Ascending aorta (tissue), 2 donors: ENCODE data around the gene SERPINA1. TPM values are rescaled to one million over a fixed set of nuclear protein-coding genes. Genes with fewer than 3 reads are reported as not detected.

Experiments used
- DNase-seq, 2 donors: peaks; one replicate each; pipeline ENCODE4 v3.0.0-alpha.2; 2019; ENCODE audit warnings: low spot score in 2 of 2
- H3K27ac ChIP-seq, 2 donors: fragments of 200-600 bp; sonication (generic); one replicate each; pipeline ENCODE4 v1.5.1; 2016 to 2017; ENCODE audit warnings: mild to moderate bottlenecking in 1 of 2
- H3K27me3 ChIP-seq: fragments of 200-600 bp; sonication (generic); one replicate; pipeline ENCODE4 v1.5.1; 2017
- H3K36me3 ChIP-seq, 2 donors: fragments of 200-600 bp; sonication (generic); one replicate each; pipeline ENCODE4 v1.5.1; 2016
- H3K4me1 ChIP-seq, 2 donors: fragments of 200-600 bp; sonication (generic); one replicate each; pipeline ENCODE4 v1.5.1; 2016 to 2017; ENCODE audit warnings: mild to moderate bottlenecking in 1 of 2
- H3K4me3 ChIP-seq, 2 donors: fragments of 200-600 bp; sonication (generic); one replicate each; pipeline ENCODE4 v1.5.1; 2016 to 2017; ENCODE audit warnings: mild to moderate bottlenecking in 1 of 2
- H3K9me3 ChIP-seq, 2 donors: fragments of 200-600 bp; sonication (generic); one replicate each; pipeline ENCODE4 v1.5.1; 2016
- intact Hi-C: fragments of 100-400 bp; cut with DNase I; formaldehyde crosslinking; loops from one replicate; pipeline ENCODE4 v1.15.1; 2023
- total RNA-seq: library from RNA; depleted of rRNA; stranded (reverse); fragments of >200 nt; gene quantifications from one replicate; pipeline ENCODE4 v1.1.0, GENCODE V29; 2016
- TF ChIP-seq, protein P1 (sequence below), 3 experiments: fragments of 200-600 bp in 2 of 3; fragments of 450-650 bp in 1 of 3; sonication (generic) in 2 of 3; IDR thresholded peaks; one replicate each; pipeline ENCODE4 v1.5.1; 2016 to 2019; ENCODE audit warnings: antibody characterized with exemption in 3 of 3, mild to moderate bottlenecking in 1 of 3, moderate library complexity in 1 of 3

Gene SERPINA1
- total RNA-seq, 1 donor from 2014 or later: 34.3 TPM

DNA sequence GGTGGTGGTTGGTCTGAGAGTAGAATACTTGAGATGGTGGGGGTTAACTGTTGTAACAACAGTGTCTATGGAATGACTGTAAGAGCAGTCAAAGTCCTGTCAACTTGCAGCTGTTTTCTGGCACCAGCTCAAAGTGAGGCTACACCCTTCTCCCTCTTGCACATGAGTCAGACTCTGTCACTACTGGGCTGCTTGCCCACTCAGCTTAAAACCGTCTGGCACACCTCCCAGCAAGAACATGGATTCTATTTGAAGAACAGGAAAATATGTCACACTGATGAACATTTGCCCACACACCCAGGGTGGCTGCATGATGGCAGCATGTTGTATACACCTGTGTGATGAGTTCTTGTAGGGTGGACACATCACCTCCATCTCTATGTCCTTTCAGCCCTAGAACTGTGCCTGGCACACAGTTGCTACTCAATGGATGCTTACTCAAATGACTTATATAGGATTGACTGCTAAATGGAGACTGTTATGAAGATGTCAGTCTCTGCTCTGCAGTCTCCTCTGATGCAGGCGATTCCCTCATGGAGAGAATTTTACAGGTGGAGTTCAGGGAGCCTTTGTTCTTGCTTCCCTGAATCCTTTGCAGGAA, 46.0 kb downstream of the SERPINA1 start:
- intact Hi-C loops: no loop called here
- no peaks in the 10 kb centered on the region for H3K36me3 ChIP-seq
- TF ChIP-seq, protein P1, sequence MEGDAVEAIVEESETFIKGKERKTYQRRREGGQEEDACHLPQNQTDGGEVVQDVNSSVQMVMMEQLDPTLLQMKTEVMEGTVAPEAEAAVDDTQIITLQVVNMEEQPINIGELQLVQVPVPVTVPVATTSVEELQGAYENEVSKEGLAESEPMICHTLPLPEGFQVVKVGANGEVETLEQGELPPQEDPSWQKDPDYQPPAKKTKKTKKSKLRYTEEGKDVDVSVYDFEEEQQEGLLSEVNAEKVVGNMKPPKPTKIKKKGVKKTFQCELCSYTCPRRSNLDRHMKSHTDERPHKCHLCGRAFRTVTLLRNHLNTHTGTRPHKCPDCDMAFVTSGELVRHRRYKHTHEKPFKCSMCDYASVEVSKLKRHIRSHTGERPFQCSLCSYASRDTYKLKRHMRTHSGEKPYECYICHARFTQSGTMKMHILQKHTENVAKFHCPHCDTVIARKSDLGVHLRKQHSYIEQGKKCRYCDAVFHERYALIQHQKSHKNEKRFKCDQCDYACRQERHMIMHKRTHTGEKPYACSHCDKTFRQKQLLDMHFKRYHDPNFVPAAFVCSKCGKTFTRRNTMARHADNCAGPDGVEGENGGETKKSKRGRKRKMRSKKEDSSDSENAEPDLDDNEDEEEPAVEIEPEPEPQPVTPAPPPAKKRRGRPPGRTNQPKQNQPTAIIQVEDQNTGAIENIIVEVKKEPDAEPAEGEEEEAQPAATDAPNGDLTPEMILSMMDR (IDR thresholded peaks at IDR 0.05): no peak
- DNase-seq: peak; percentile 60 to 89
- no peak overlapping the region for H3K27ac ChIP-seq
- no peaks in the 10 kb centered on the region for H3K27me3 ChIP-seq
- H3K4me1 ChIP-seq: no peaks in the 10 kb centered on the region
- no peak overlapping the region for H3K4me3 ChIP-seq
- no peaks in the 10 kb centered on the region for H3K9me3 ChIP-seq

DNA sequence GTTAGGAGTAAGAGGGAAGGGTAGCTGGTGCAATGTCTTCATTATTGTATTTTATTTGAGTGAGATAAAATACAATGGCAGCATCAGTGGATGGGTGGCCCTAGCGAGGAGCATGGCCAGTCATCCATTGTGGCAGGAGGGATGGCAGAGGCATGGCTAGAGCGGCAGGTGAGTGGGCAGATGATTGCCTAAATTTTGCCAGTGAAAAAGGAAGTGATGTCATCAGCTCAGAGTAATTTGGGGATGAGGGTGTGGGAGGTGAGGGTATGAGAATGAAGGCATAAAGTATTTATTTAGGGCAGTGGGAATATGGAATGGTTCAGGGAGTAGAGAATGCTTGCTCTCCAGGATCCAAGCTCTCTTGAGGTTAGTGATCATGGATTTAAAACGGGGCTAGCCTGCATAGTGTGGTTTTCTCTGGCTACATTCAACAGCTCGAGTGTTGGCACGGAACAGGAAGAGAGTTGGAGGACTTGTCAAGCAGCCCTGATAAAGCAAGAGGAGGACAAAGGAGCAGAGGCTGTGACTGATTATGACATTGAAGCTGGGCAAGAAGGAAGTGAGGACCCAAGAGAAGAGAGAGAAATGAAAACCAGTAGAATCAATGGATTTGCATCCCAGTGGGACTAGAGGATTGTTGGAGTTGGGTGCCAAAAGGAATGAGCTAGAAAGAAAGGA, 46.6 kb downstream of the SERPINA1 start:
- Histone ChIP-seq H3K4me1 (no peaks in the 10 kb centered on the region), H3K27me3 (no peaks in the 10 kb centered on the region), H3K27ac (no peak overlapping the region), H3K36me3 (no peaks in the 10 kb centered on the region), H3K4me3 (no peak overlapping the region), H3K9me3 (no peaks in the 10 kb centered on the region)
- intact Hi-C loops: no loop called here
- TF ChIP-seq, protein P1 (IDR thresholded peaks at IDR 0.05): no peak
- DNase-seq: no peak

DNA sequence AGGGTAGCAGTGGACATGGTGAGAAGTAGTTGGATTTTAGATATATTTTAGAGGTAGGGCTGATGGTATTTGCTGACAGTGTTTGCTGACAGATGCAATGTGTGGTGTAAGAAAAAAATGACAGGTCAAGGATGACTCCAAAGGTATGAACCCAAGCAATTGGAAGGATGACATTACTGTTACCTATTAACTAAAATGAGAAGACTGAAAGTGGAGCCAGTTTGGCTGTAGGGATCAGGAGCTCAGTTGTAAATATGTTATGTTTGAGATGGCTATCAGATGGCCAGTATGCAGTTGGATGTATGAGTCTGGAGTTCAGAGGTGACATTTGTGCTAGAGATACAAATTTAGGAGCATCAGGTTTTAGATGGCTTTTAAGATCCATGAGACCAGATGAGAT, 47.9 kb downstream of the SERPINA1 start:
- Histone ChIP-seq H3K27ac (no peak overlapping the region), H3K27me3 (no peaks in the 10 kb centered on the region), H3K36me3 (no peaks in the 10 kb centered on the region), H3K9me3 (no peaks in the 10 kb centered on the region), H3K4me1 (no peaks in the 10 kb centered on the region), H3K4me3 (no peak overlapping the region)
- TF ChIP-seq, protein P1 (IDR thresholded peaks at IDR 0.05): no peak
- no peak for DNase-seq
- intact Hi-C loops: no loop called here

DNA sequence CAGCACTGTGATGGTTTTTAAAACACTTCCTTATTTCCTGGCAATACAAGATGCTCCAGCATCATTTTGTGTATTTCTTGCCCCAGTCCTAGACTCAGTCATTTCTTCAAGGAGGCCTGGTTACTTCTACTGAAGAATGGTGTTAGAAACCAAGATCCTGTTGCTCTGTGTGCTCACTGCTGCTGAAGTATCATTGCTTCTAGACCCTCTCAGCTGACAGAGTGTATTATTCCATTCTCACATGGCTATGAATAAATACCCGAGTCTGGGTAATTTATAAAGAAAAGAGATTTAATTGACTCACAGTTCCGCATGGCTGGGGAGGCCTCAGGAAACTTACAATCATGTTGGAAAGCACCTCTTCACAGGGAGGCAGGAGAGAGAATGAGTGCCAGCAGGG, 50.4 kb downstream of the SERPINA1 start:
- H3K27ac ChIP-seq: no peak overlapping the region
- no peaks in the 10 kb centered on the region for H3K9me3 ChIP-seq
- H3K36me3 ChIP-seq: no peaks in the 10 kb centered on the region
- intact Hi-C loops: no loop called here
- H3K4me3 ChIP-seq: no peak overlapping the region
- no peaks in the 10 kb centered on the region for H3K4me1 ChIP-seq
- no peak for DNase-seq
- TF ChIP-seq, protein P1 (IDR thresholded peaks at IDR 0.05): no peak
- H3K27me3 ChIP-seq: no peaks in the 10 kb centered on the region

DNA sequence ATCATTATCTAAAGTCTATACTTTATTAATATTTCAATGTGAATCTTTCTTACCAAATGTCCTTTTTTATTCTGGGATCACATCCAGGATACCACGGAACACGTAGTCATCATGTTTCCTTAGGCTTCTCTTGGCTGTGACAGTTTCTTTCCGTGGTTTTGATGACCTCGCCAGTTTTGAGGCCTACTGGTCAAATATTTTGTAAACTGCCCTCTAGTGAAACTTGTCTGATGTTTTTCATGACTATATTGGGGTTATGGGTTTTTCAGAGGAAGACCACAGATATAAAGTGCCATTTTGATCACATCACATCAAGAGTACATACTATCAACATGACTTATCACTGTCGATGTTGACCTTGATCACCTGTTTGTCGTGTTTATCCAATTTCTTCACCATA, 51.1 kb downstream of the SERPINA1 start:
- intact Hi-C loops: no loop called here
- Histone ChIP-seq H3K4me1 (no peaks in the 10 kb centered on the region), H3K27ac (no peak overlapping the region), H3K36me3 (no peaks in the 10 kb centered on the region), H3K4me3 (no peak overlapping the region), H3K9me3 (no peaks in the 10 kb centered on the region), H3K27me3 (no peaks in the 10 kb centered on the region)
- TF ChIP-seq, protein P1 (IDR thresholded peaks at IDR 0.05): no peak
- DNase-seq: no peak
